Measurements from ENCODE around the gene SLF2. TPM values are rescaled to one million over a fixed set of nuclear protein-coding genes. Genes with fewer than 3 reads are reported as not detected.
A peak's percentile ranks its signal among the peaks of the same experiment; 100 is the strongest.

SLF2 gene
- total and polyA plus RNA-seq, 8 donors, result 2.3 to 49.9 (median 14.4) TPM

- no peak for DNase-seq
- Histone ChIP-seq H3K27ac (peak overlapping the region; percentile 69 to 100 (median 100)), H3K36me3 (peaks cover 27 to 44% (median 43%) of the 10 kb centered on the region in 4 donors), H3K4me3 (peak overlapping the region; percentile 25 to 88 (median 48)), H3K9me3 (no peaks in the 10 kb centered on the region), H3K27me3 (no peaks in the 10 kb centered on the region), H3K4me1 (peaks cover 39 to 74% (median 58%) of the 10 kb centered on the region in 4 donors)
- intact Hi-C loops (cut with DNase I; ENCODE audit: low total_unique reads), result no loop called here
- 57 to 83% (median 67%) methylated on average over 5 of the region's 5 CpGs for WGBS, 5 donors
- no peak for TF ChIP-seq CTCF (IDR thresholded peaks at IDR 0.05)
- no peak for TF ChIP-seq POLR2AphosphoS5 (IDR thresholded peaks at IDR 0.05)
- no peak for TF ChIP-seq POLR2A (IDR thresholded peaks at IDR 0.05)
- TF ChIP-seq EP300 (IDR thresholded peaks at IDR 0.05), result no peak
Observed at GRCh38 chr10:101001659-101002035, 88.9 kb downstream of the SLF2 start.

- Histone ChIP-seq H3K27ac (peak overlapping the region in 4 of 5 donors; percentile 97 to 100 (median 100)), H3K4me1 (peaks cover 41 to 74% (median 60%) of the 10 kb centered on the region in 4 donors), H3K4me3 (no peak overlapping the region), H3K9me3 (no peaks in the 10 kb centered on the region), H3K36me3 (peaks cover 35 to 52% (median 51%) of the 10 kb centered on the region in 4 donors), H3K27me3 (no peaks in the 10 kb centered on the region)
- WGBS, 5 donors, result 80 to 92% (median 82%) methylated on average over 5 to 11 of the region's 11 CpGs
- DNase-seq, result no peak
- TF ChIP-seq POLR2A (IDR thresholded peaks at IDR 0.05) (no peak), CTCF (IDR thresholded peaks at IDR 0.05) (no peak), POLR2AphosphoS5 (IDR thresholded peaks at IDR 0.05) (no peak), EP300 (IDR thresholded peaks at IDR 0.05) (no peak)
- intact Hi-C loops (cut with DNase I; ENCODE audit: low total_unique reads), result no loop called here
Observed at GRCh38 chr10:101002456-101002855, 89.7 kb downstream of the SLF2 start.

DNA sequence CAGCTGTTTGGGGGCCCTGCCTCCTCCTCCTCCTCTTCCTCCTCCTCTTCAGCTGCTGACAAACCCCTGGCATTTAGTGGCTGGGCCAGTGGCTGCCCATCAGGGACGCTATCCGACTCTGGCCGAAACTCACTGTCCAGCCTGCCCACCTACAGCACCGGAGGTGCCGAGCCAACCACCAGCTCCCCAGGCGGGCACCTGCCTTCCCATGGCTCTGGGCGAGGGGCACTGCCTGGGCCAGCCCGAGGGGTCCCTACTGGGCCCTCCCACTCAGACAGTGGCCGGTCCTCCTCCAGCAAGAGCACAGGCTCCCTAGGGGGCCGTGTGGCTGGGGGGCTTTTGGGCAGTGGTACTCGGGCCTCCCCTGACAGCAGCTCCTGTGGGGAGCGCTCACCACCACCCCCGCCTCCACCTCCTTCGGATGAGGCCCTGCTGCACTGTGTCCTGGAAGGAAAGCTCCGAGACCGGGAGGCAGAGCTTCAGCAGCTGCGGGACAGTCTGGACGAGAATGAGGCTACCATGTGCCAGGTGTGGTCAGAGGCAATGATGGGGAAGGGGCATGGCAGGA is 91.0 kb downstream of the SLF2 start:
- peaks cover 39 to 75% (median 62%) of the 10 kb centered on the region in 4 donors for H3K4me1 ChIP-seq
- no peak for DNase-seq
- WGBS, 5 donors, result 91 to 94% (median 94%) methylated on average over 13 to 18 of the region's 18 CpGs
- no peak overlapping the region for H3K4me3 ChIP-seq
- intact Hi-C loops (cut with DNase I; ENCODE audit: low total_unique reads), result no loop called here
- TF ChIP-seq POLR2AphosphoS5 (IDR thresholded peaks at IDR 0.05), result no peak
- no peak for TF ChIP-seq EP300 (IDR thresholded peaks at IDR 0.05)
- H3K27me3 ChIP-seq, result no peaks in the 10 kb centered on the region
- H3K9me3 ChIP-seq, result no peaks in the 10 kb centered on the region
- peaks cover 36 to 52% (median 51%) of the 10 kb centered on the region in 4 donors for H3K36me3 ChIP-seq
- H3K27ac ChIP-seq, result peak overlapping the region in 3 of 5 donors; percentile 97 to 100 (median 100)

DNA sequence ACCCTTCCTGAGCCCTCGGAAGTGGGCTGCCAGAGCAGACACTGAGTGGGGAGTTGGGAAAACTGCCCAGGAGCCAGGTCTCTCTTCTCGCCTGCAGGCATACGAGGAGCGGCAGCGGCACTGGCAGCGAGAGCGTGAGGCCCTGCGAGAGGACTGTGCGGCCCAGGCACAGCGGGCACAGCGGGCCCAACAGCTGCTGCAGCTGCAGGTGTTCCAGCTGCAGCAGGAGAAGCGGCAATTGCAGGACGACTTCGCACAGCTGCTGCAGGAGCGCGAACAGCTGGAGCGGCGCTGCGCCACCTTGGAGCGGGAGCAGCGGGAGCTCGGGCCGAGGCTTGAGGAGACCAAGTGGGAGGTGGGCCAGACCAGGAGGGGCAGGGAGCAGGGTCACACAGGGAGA is 92.6 kb downstream of the SLF2 start:
- Histone ChIP-seq H3K27me3 (no peaks in the 10 kb centered on the region), H3K36me3 (peaks cover 36 to 52% (median 51%) of the 10 kb centered on the region in 4 donors), H3K27ac (no peak overlapping the region), H3K9me3 (no peaks in the 10 kb centered on the region), H3K4me3 (no peak overlapping the region), H3K4me1 (peaks cover 33 to 71% (median 60%) of the 10 kb centered on the region in 4 donors)
- WGBS, 5 donors, result 88 to 92% (median 91%) methylated on average over 23 of the region's 23 CpGs
- no peak for TF ChIP-seq POLR2AphosphoS5 (IDR thresholded peaks at IDR 0.05)
- TF ChIP-seq POLR2A (IDR thresholded peaks at IDR 0.05), result no peak
- no peak for TF ChIP-seq EP300 (IDR thresholded peaks at IDR 0.05)
- no peak for TF ChIP-seq CTCF (IDR thresholded peaks at IDR 0.05)
- intact Hi-C loops (cut with DNase I; ENCODE audit: low total_unique reads), result no loop called here
- no peak for DNase-seq

Measured in stomach (tissue), 9 donors.